BE2C (cell line): Measurements from ENCODE around the gene ABCA4.

Source experiments
- DNase-seq: peaks from one replicate; pipeline ENCODE4 v3.0.0-alpha.2; 2020
- H3K27me3 ChIP-seq: fragments of 250-450 bp; sonication (Bioruptor Pico); 2 replicates; pipeline ENCODE4 v1.5.1; 2020; ENCODE audit warnings: mild to moderate bottlenecking
- H3K36me3 ChIP-seq: fragments of 250-450 bp; sonication (Bioruptor Pico); 2 replicates; pipeline ENCODE4 v1.5.1; 2020; ENCODE audit warnings: mild to moderate bottlenecking
- H3K4me1 ChIP-seq: fragments of 250-450 bp; sonication (Bioruptor Pico); 2 replicates; pipeline ENCODE4 v1.5.1; 2020
- H3K4me3 ChIP-seq: 2 replicates; pipeline ENCODE4 v1.5.1; 2011; ENCODE audit warnings: low read depth, low read length
- H3K9me3 ChIP-seq: fragments of 250-450 bp; sonication (Bioruptor Pico); 2 replicates; pipeline ENCODE4 v1.5.1; 2020
- CTCF ChIP-seq: IDR thresholded peaks from 2 replicates; pipeline ENCODE4 v1.5.1; 2012; ENCODE audit warnings: mild to moderate bottlenecking, low read depth, low read length

Gene ABCA4

GRCh38 chr1:94014635-94015488, 106.1 kb downstream of the ABCA4 start:
- no peaks in the 10 kb centered on the region for H3K9me3 ChIP-seq
- DNase-seq: no peak
- H3K36me3 ChIP-seq: no peaks in the 10 kb centered on the region
- H3K27me3 ChIP-seq: no peaks in the 10 kb centered on the region
- H3K4me3 ChIP-seq: no peak overlapping the region
- H3K4me1 ChIP-seq: no peaks in the 10 kb centered on the region
- no peak for TF ChIP-seq CTCF

- no peaks in the 10 kb centered on the region for H3K36me3 ChIP-seq
- H3K9me3 ChIP-seq: no peaks in the 10 kb centered on the region
- no peak for DNase-seq
- H3K4me3 ChIP-seq: no peak overlapping the region
- H3K4me1 ChIP-seq: no peaks in the 10 kb centered on the region
- no peak for TF ChIP-seq CTCF
- H3K27me3 ChIP-seq: no peaks in the 10 kb centered on the region
Observed at GRCh38 chr1:94014087-94014486, 106.9 kb downstream of the ABCA4 start.

- Histone ChIP-seq H3K27me3 (no peaks in the 10 kb centered on the region), H3K4me1 (no peaks in the 10 kb centered on the region), H3K9me3 (no peaks in the 10 kb centered on the region), H3K36me3 (no peaks in the 10 kb centered on the region), H3K4me3 (no peak overlapping the region)
- TF ChIP-seq CTCF: no peak
- DNase-seq: no peak
Observed at GRCh38 chr1:94013367-94013878, 107.5 kb downstream of the ABCA4 start.

- Histone ChIP-seq H3K36me3 (no peaks in the 10 kb centered on the region), H3K9me3 (no peaks in the 10 kb centered on the region), H3K4me1 (no peaks in the 10 kb centered on the region), H3K4me3 (no peak overlapping the region), H3K27me3 (no peaks in the 10 kb centered on the region)
- DNase-seq: no peak
- no peak for TF ChIP-seq CTCF
Observed at GRCh38 chr1:94012708-94013366, 108.1 kb downstream of the ABCA4 start.

- no peak overlapping the region for H3K4me3 ChIP-seq
- DNase-seq: no peak
- H3K27me3 ChIP-seq: no peaks in the 10 kb centered on the region
- no peaks in the 10 kb centered on the region for H3K36me3 ChIP-seq
- no peak for TF ChIP-seq CTCF
- no peaks in the 10 kb centered on the region for H3K4me1 ChIP-seq
- H3K9me3 ChIP-seq: no peaks in the 10 kb centered on the region
Observed at GRCh38 chr1:94011709-94012595, 109.0 kb downstream of the ABCA4 start.
